Stomach (tissue), 4 donors: ENCODE results near the gene ZNF692.

Experiments used
- EP300 ChIP-seq: sonication (generic); formaldehyde crosslinking; IDR thresholded peaks from one replicate; pipeline ENCODE4 v1.6.1; 2017; ENCODE audit warnings: antibody characterized with exemption
- POLR2AphosphoS5 ChIP-seq, 3 donors: sonication (generic); formaldehyde crosslinking; IDR thresholded peaks; one replicate each; pipeline ENCODE4 v1.6.1; 2016; ENCODE audit warnings: antibody characterized with exemption in 3 of 3
- TF ChIP-seq, protein P1 (sequence below), 7 experiments: fragments of 450-650 bp in 4 of 7; fragments of 200-600 bp in 3 of 7; sonication (generic) in 3 of 7; IDR thresholded peaks; one replicate each; pipeline ENCODE4 v1.5.1; 2016 to 2019; ENCODE audit warnings: antibody characterized with exemption in 7 of 7, control low read depth in 2 of 7, mild to moderate bottlenecking in 1 of 7

DNA sequence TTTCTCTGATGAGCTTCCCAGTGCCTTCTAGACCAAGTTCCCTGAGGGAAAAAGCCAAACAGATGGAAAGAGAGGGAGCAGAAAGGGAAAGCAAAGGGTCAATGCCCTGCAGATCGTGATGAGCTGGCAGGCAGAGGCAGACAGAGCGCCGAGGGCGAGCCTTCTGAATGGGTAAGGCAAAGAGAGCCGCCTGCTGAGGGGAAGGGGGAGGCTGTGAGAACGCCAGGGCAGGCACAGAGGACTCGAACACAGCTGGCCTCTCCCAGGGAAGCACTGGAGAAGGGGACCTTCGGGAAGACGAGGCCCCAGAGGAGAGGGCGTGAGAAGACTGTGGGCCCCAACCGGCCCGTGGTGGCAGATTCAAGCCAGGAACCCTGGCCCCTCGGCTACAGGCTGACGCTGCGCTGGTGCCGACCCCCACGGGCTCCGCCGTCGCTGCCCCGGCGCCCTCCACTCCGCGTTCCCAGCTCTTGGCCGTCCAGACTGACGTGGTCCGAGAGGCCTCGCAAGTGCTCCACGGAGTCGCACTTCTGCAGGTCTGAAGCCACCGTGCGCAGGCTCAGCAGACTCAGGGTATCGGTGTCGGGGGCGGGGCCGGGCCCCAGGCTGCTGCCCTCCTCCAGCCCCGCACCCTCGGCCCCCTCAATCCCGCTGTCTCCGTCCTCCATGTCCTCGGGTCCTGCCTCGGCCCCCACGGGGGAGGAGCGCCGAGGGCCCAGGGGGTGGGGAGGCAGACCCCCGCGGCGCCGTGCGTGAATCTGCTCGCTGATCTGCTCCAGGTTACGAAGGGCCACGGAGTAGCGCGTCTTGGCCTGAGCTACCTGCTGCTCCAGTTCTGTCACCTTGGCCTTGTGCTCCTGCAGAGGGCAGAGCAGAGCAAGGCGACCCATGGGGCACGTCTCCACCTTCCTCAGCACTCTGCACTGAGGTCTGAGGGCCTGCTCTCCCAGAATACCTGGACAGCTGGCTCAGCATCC is 47.1 kb downstream of the ZNF692 start:
- TF ChIP-seq EP300 (no peak), POLR2AphosphoS5 (IDR thresholded peaks at IDR 0.05) (no peak)
- TF ChIP-seq, protein P1, sequence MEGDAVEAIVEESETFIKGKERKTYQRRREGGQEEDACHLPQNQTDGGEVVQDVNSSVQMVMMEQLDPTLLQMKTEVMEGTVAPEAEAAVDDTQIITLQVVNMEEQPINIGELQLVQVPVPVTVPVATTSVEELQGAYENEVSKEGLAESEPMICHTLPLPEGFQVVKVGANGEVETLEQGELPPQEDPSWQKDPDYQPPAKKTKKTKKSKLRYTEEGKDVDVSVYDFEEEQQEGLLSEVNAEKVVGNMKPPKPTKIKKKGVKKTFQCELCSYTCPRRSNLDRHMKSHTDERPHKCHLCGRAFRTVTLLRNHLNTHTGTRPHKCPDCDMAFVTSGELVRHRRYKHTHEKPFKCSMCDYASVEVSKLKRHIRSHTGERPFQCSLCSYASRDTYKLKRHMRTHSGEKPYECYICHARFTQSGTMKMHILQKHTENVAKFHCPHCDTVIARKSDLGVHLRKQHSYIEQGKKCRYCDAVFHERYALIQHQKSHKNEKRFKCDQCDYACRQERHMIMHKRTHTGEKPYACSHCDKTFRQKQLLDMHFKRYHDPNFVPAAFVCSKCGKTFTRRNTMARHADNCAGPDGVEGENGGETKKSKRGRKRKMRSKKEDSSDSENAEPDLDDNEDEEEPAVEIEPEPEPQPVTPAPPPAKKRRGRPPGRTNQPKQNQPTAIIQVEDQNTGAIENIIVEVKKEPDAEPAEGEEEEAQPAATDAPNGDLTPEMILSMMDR (IDR thresholded peaks at IDR 0.05), result no peak
